Mesendoderm (in vitro differentiated cells): ENCODE data around the gene DDX5.
"Not testable (repeated sequence)": the region's sequence is repeated elsewhere in the genome, so short reads cannot be mapped to it uniquely, and the experiment has no call there.

ENCODE experiments used
- DNase-seq: peaks from one replicate; pipeline ENCODE4 v3.0.0; 2013
- H2AK5ac ChIP-seq: 2 replicates; pipeline ENCODE4 v1.6.1; 2013; ENCODE audit warnings: low read length, inconsistent platforms
- H2BK120ac ChIP-seq: 2 replicates; pipeline ENCODE4 v1.6.1; 2013; ENCODE audit warnings: low read depth, mild to moderate bottlenecking, low read length, moderate library complexity, mixed read lengths
- H2BK15ac ChIP-seq: replicated peaks from 2 replicates; pipeline ENCODE4 v1.6.1; 2013; ENCODE audit warnings: low read depth, mild to moderate bottlenecking, moderate library complexity
- H2BK5ac ChIP-seq: 2 replicates; pipeline ENCODE4 v1.6.1; 2013; ENCODE audit warnings: low read length, inconsistent platforms
- H3K18ac ChIP-seq: 2 replicates; pipeline ENCODE4 v1.6.1; 2013; ENCODE audit warnings: mild to moderate bottlenecking, low read length, mixed read lengths
- H3K23ac ChIP-seq: one replicate; pipeline ENCODE4 v1.6.1; 2013; ENCODE audit warnings: low read length
- H3K27ac ChIP-seq: 2 replicates; pipeline ENCODE4 v1.5.1; 2013; ENCODE audit warnings: low read depth, mild to moderate bottlenecking, inconsistent platforms, low read length, moderate library complexity
- H3K27me3 ChIP-seq: 2 replicates; pipeline ENCODE4 v1.6.1; 2013; ENCODE audit warnings: low read length, control low read depth, mild to moderate bottlenecking, inconsistent platforms; ENCODE audit not compliant: insufficient read depth, poor library complexity
- H3K36me3 ChIP-seq: 2 replicates; pipeline ENCODE4 v1.6.1; 2013; ENCODE audit warnings: low read length, inconsistent platforms; ENCODE audit not compliant: control insufficient read depth, insufficient read depth
- H3K4ac ChIP-seq: one replicate; pipeline ENCODE4 v1.6.1; 2013; ENCODE audit warnings: low read depth, mild to moderate bottlenecking, low read length, moderate library complexity
- H3K4me1 ChIP-seq: 2 replicates; pipeline ENCODE4 v1.6.1; 2013; ENCODE audit warnings: low read depth, low read length, inconsistent platforms; ENCODE audit not compliant: control insufficient read depth
- H3K4me2 ChIP-seq: 2 replicates; pipeline ENCODE4 v1.6.1; 2013; ENCODE audit warnings: low read length
- H3K4me3 ChIP-seq: 2 replicates; pipeline ENCODE4 v1.5.1; 2013; ENCODE audit warnings: mild to moderate bottlenecking, low read length
- H3K56ac ChIP-seq: one replicate; pipeline ENCODE4 v1.6.1; 2013; ENCODE audit warnings: low read length
- H3K79me1 ChIP-seq: 2 replicates; pipeline ENCODE4 v1.6.1; 2013; ENCODE audit warnings: low read length, inconsistent platforms
- H3K79me2 ChIP-seq: 2 replicates; pipeline ENCODE4 v1.6.1; 2013; ENCODE audit warnings: mild to moderate bottlenecking, low read length; ENCODE audit not compliant: control insufficient read depth, insufficient read depth
- H3K9ac ChIP-seq: 2 replicates; pipeline ENCODE4 v1.6.1; 2013; ENCODE audit warnings: low read length, inconsistent platforms
- H4K5ac ChIP-seq: one replicate; pipeline ENCODE4 v1.6.1; 2013; ENCODE audit warnings: low read length
- H4K8ac ChIP-seq: one replicate; pipeline ENCODE4 v1.6.1; 2013; ENCODE audit warnings: low read depth, mild to moderate bottlenecking, control low read depth, low read length, moderate library complexity
- whole genome bisulfite sequencing: extraction: QIAGEN DNeasy Blood & Tissue Kit; methylation state at CpG from one replicate; pipeline ENCODE4 v1.1.7; 2013; ENCODE audit warnings: low lambda C conversion rate, missing lambda C conversion rate; ENCODE audit not compliant: insufficient coverage; ENCODE audit errors: extremely low coverage; 5-methylcytosine and 5-hydroxymethylcytosine counted together

DDX5 gene

GRCh38 chr17:64470625-64471024 is 35.5 kb downstream of the DDX5 start:
- Histone ChIP-seq H3K56ac (no peak overlapping the region), H2BK15ac (no peak overlapping the region), H2AK5ac (no peak overlapping the region), H3K18ac (peak overlapping the region; percentile 11), H2BK120ac (no peak overlapping the region), H3K4me3 (no peak overlapping the region), H3K27me3 (no peaks in the 10 kb centered on the region), H3K27ac (no peak overlapping the region), H3K23ac (no peak overlapping the region), H4K8ac (no peak overlapping the region), H3K4me2 (no peak overlapping the region), H3K79me1 (no peaks in the 10 kb centered on the region), H3K4me1 (peaks cover 7% of the 10 kb centered on the region), H2BK5ac (no peak overlapping the region), H4K5ac (no peak overlapping the region), H3K9ac (no peak overlapping the region), H3K4ac (no peak overlapping the region), H3K36me3 (no peaks in the 10 kb centered on the region), H3K79me2 (no peaks in the 10 kb centered on the region)
- peak; percentile 81 for DNase-seq
- no CpG with 5 or more reads among the region's 4 CpGs for WGBS

GRCh38 chr17:64466834-64467233 is 39.3 kb downstream of the DDX5 start:
- not testable (repeated sequence) for H4K8ac ChIP-seq, H3K4me1 ChIP-seq, H3K9ac ChIP-seq, DNase-seq, H3K79me2 ChIP-seq, H3K27me3 ChIP-seq, H3K79me1 ChIP-seq, H3K27ac ChIP-seq, H3K36me3 ChIP-seq, H2BK15ac ChIP-seq, H2AK5ac ChIP-seq, H3K18ac ChIP-seq, H3K4me2 ChIP-seq, H3K4ac ChIP-seq, H3K4me3 ChIP-seq, H2BK5ac ChIP-seq, H3K23ac ChIP-seq, H2BK120ac ChIP-seq, H4K5ac ChIP-seq, H3K56ac ChIP-seq
- no CpG with 5 or more reads among the region's 1 CpG for WGBS

- DNase-seq: peak; percentile 38
- Histone ChIP-seq H3K23ac (no peak overlapping the region), H3K18ac (no peak overlapping the region), H3K27me3 (no peaks in the 10 kb centered on the region), H2AK5ac (no peak overlapping the region), H2BK120ac (no peak overlapping the region), H3K56ac (no peak overlapping the region), H4K8ac (no peak overlapping the region), H3K27ac (no peak overlapping the region), H3K4me1 (peaks cover 5% of the 10 kb centered on the region), H2BK5ac (no peak overlapping the region), H3K4me3 (no peak overlapping the region), H3K4ac (no peak overlapping the region), H3K36me3 (no peaks in the 10 kb centered on the region), H4K5ac (no peak overlapping the region), H3K79me2 (no peaks in the 10 kb centered on the region), H3K4me2 (no peak overlapping the region), H3K79me1 (no peaks in the 10 kb centered on the region), H3K9ac (no peak overlapping the region), H2BK15ac (no peak overlapping the region)
- no CpG with 5 or more reads among the region's 9 CpGs for WGBS
Measured at GRCh38 chr17:64466019-64466735, 39.9 kb downstream of the DDX5 start.

GRCh38 chr17:64461788-64462187 is 44.3 kb downstream of the DDX5 start:
- no peak overlapping the region for H3K18ac ChIP-seq
- H3K79me1 ChIP-seq: no peaks in the 10 kb centered on the region
- H2BK5ac ChIP-seq: no peak overlapping the region
- H3K27ac ChIP-seq: no peak overlapping the region
- no peak overlapping the region for H4K5ac ChIP-seq
- no peaks in the 10 kb centered on the region for H3K4me1 ChIP-seq
- no peak overlapping the region for H2BK15ac ChIP-seq
- H3K4ac ChIP-seq: no peak overlapping the region
- H3K56ac ChIP-seq: no peak overlapping the region
- H2AK5ac ChIP-seq: no peak overlapping the region
- H2BK120ac ChIP-seq: no peak overlapping the region
- H3K79me2 ChIP-seq: no peaks in the 10 kb centered on the region
- H4K8ac ChIP-seq: no peak overlapping the region
- H3K27me3 ChIP-seq: no peaks in the 10 kb centered on the region
- H3K4me3 ChIP-seq: no peak overlapping the region
- no peaks in the 10 kb centered on the region for H3K36me3 ChIP-seq
- H3K23ac ChIP-seq: no peak overlapping the region
- H3K4me2 ChIP-seq: no peak overlapping the region
- no CpG with 5 or more reads among the region's 6 CpGs for WGBS
- H3K9ac ChIP-seq: no peak overlapping the region
- no peak for DNase-seq

- Histone ChIP-seq H3K4me3 (no peak overlapping the region), H3K56ac (no peak overlapping the region), H3K27ac (no peak overlapping the region), H4K5ac (no peak overlapping the region), H3K4me1 (no peaks in the 10 kb centered on the region), H3K4ac (no peak overlapping the region), H3K27me3 (no peaks in the 10 kb centered on the region), H2AK5ac (no peak overlapping the region), H3K4me2 (no peak overlapping the region), H3K79me2 (no peaks in the 10 kb centered on the region), H3K9ac (no peak overlapping the region), H3K36me3 (no peaks in the 10 kb centered on the region), H2BK15ac (no peak overlapping the region), H2BK5ac (no peak overlapping the region), H2BK120ac (no peak overlapping the region), H3K23ac (no peak overlapping the region), H3K79me1 (no peaks in the 10 kb centered on the region), H3K18ac (no peak overlapping the region), H4K8ac (no peak overlapping the region)
- 100% methylated on average over 1 of the region's 8 CpGs for WGBS
- DNase-seq: no peak
Measured at GRCh38 chr17:64460955-64461354, 45.1 kb downstream of the DDX5 start.

- no CpG with 5 or more reads among the region's 7 CpGs for WGBS
- not testable (repeated sequence) for H3K4me3 ChIP-seq, H3K4me1 ChIP-seq, H3K27me3 ChIP-seq, H3K56ac ChIP-seq, H4K8ac ChIP-seq, H2BK15ac ChIP-seq, H2BK120ac ChIP-seq, H2BK5ac ChIP-seq, H3K79me2 ChIP-seq, H2AK5ac ChIP-seq, H3K27ac ChIP-seq, H3K79me1 ChIP-seq, H3K4me2 ChIP-seq, H3K23ac ChIP-seq, H3K9ac ChIP-seq, DNase-seq, H3K18ac ChIP-seq, H4K5ac ChIP-seq, H3K4ac ChIP-seq, H3K36me3 ChIP-seq
Measured at GRCh38 chr17:64459818-64460217, 46.3 kb downstream of the DDX5 start.
